ENCODE results near the gene TUBB4A.
A peak's percentile ranks its signal among the peaks of the same experiment; 100 is the strongest.

Gene TUBB4A

DNA sequence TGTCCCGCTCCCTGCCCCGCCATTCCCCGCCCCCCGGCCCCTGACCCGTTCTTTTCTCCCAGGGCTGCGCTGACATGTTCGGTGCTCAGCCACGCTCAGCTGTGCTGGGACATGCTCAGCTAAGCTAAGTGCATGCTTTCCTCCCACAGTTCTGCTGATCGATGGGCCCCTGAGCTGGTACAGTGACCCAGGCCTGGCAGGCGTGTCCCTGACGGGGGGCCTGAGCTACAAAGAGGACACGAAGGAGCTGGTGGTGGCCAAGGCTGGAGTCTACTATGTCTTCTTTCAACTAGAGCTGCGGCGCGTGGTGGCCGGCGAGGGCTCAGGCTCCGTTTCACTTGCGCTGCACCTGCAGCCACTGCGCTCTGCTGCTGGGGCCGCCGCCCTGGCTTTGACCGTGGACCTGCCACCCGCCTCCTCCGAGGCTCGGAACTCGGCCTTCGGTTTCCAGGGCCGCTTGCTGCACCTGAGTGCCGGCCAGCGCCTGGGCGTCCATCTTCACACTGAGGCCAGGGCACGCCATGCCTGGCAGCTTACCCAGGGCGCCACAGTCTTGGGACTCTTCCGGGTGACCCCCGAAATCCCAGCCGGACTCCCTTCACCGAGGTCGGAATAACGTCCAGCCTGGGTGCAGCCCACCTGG lies 32.5 kb upstream of the TUBB4A start:
- no peak for ATAC-seq (ENCODE audit: insufficient read depth, low read depth)
- H3K4me2 ChIP-seq (ENCODE audit: insufficient read depth, low read length), result no peak overlapping the region
- peaks cover 11% of the 10 kb centered on the region for H3K36me3 ChIP-seq (ENCODE audit: insufficient read depth, low read length)
- no peaks in the 10 kb centered on the region for H3K27me3 ChIP-seq (ENCODE audit: insufficient read depth, low read length, poor library complexity)
- H4K20me1 ChIP-seq (ENCODE audit: insufficient read depth, low read length), result no peaks in the 10 kb centered on the region
- H3K9me3 ChIP-seq (ENCODE audit: insufficient read depth, low read length, severe bottlenecking), result no peaks in the 10 kb centered on the region
- no peak overlapping the region for H2AFZ ChIP-seq (ENCODE audit: low read depth, low read length)
- no peak overlapping the region for H3K4me3 ChIP-seq (ENCODE audit: low read depth in 1 of 2, low read length in 2 of 2)
- TF ChIP-seq EZH2 (IDR thresholded peaks at IDR 0.05; ENCODE audit: borderline replicate concordance, low read depth, low read length, severe bottlenecking), result no peak
- TF ChIP-seq, protein P1, sequence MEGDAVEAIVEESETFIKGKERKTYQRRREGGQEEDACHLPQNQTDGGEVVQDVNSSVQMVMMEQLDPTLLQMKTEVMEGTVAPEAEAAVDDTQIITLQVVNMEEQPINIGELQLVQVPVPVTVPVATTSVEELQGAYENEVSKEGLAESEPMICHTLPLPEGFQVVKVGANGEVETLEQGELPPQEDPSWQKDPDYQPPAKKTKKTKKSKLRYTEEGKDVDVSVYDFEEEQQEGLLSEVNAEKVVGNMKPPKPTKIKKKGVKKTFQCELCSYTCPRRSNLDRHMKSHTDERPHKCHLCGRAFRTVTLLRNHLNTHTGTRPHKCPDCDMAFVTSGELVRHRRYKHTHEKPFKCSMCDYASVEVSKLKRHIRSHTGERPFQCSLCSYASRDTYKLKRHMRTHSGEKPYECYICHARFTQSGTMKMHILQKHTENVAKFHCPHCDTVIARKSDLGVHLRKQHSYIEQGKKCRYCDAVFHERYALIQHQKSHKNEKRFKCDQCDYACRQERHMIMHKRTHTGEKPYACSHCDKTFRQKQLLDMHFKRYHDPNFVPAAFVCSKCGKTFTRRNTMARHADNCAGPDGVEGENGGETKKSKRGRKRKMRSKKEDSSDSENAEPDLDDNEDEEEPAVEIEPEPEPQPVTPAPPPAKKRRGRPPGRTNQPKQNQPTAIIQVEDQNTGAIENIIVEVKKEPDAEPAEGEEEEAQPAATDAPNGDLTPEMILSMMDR (IDR thresholded peaks at IDR 0.05; ENCODE audit: borderline replicate concordance, extremely low read depth, low read length, poor library complexity, severe bottlenecking), result no peak
- H3K9ac ChIP-seq (ENCODE audit: low read depth, low read length), result no peak overlapping the region
- no peak overlapping the region for H3K27ac ChIP-seq (ENCODE audit: low read length)
- H3K4me1 ChIP-seq (ENCODE audit: insufficient read depth, low read length), result peaks cover 66% of the 10 kb centered on the region
- H3K79me2 ChIP-seq (ENCODE audit: insufficient read depth, low read length), result peaks cover 19% of the 10 kb centered on the region
- DNase-seq, result no peak

DNA sequence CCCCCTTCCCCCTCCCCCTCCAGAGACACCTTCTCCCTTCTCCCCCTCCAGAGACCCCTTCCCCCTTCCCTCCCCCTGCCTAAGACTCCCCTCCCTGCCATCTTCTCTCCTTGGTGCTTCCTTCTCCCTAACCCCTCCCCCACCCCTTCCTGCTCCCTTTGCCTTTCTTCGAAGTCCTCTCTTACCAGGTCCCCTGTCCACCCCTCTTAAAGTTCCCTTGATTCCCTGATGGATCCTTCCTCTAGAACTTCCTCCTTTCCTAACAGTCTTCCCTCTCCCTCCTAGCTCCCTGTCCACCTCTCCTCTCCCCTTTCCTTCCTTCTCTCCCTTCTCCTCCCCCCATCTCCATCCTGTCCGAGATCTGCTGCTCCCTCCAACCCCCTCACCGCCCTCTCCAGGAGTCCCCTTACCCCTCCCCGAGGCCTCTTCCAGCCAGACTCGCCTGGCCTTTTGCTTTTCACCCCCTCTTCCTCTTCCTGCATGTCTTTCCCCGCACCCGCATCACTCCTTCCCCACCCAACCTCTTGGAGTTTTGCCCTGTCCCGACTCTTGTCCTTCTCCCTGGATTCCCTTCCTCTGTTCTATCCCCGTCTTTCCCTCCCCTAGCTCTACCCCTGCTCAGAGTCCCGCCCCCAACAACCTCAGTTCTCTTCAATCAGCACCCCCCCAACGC lies 31.8 kb upstream of the TUBB4A start:
- Histone ChIP-seq H3K27ac (ENCODE audit: low read length) (no peak overlapping the region), H3K4me2 (ENCODE audit: insufficient read depth, low read length) (no peak overlapping the region), H3K4me3 (ENCODE audit: low read depth in 1 of 2, low read length in 2 of 2) (no peak overlapping the region), H3K36me3 (ENCODE audit: insufficient read depth, low read length) (peaks cover 11% of the 10 kb centered on the region), H3K9ac (ENCODE audit: low read depth, low read length) (no peak overlapping the region), H4K20me1 (ENCODE audit: insufficient read depth, low read length) (no peaks in the 10 kb centered on the region), H3K79me2 (ENCODE audit: insufficient read depth, low read length) (peaks cover 19% of the 10 kb centered on the region), H3K4me1 (ENCODE audit: insufficient read depth, low read length) (peaks cover 65% of the 10 kb centered on the region), H2AFZ (ENCODE audit: low read depth, low read length) (no peak overlapping the region), H3K27me3 (ENCODE audit: insufficient read depth, low read length, poor library complexity) (no peaks in the 10 kb centered on the region), H3K9me3 (ENCODE audit: insufficient read depth, low read length, severe bottlenecking) (no peaks in the 10 kb centered on the region)
- ATAC-seq (ENCODE audit: insufficient read depth, low read depth), result no peak
- no peak for DNase-seq
- TF ChIP-seq, protein P1 (IDR thresholded peaks at IDR 0.05; ENCODE audit: borderline replicate concordance, extremely low read depth, low read length, poor library complexity, severe bottlenecking), result no peak
- TF ChIP-seq EZH2 (IDR thresholded peaks at IDR 0.05; ENCODE audit: borderline replicate concordance, low read depth, low read length, severe bottlenecking), result no peak

DNA sequence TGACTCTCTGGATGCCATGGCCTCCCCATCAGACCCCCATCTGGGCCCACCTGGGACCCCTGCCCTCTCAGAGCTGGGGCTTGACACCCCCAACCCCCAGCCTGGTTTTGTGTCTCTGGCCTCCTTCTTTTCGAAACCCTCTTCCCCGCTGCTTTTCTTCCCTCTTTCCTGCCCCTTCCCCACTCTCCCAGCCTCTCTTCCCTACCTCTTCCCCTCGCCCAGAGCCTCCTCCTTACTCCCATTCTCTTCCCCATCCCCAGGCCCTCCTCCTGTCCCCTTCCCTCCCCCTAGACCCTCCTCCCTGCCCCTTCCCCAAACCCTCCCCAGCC lies 30.9 kb upstream of the TUBB4A start:
- ATAC-seq (ENCODE audit: insufficient read depth, low read depth), result no peak
- Histone ChIP-seq H3K79me2 (ENCODE audit: insufficient read depth, low read length) (peaks cover 19% of the 10 kb centered on the region), H3K36me3 (ENCODE audit: insufficient read depth, low read length) (peaks cover 11% of the 10 kb centered on the region), H4K20me1 (ENCODE audit: insufficient read depth, low read length) (no peaks in the 10 kb centered on the region), H3K9ac (ENCODE audit: low read depth, low read length) (peak overlapping the region; percentile 82; the same call in 1 of the 2 replicates), H3K4me2 (ENCODE audit: insufficient read depth, low read length) (peak overlapping the region; percentile 99), H3K9me3 (ENCODE audit: insufficient read depth, low read length, severe bottlenecking) (no peaks in the 10 kb centered on the region), H3K4me1 (ENCODE audit: insufficient read depth, low read length) (peaks cover 57% of the 10 kb centered on the region), H3K27ac (ENCODE audit: low read length) (peak overlapping the region; percentile 33; the same call in 1 of the 2 replicates), H2AFZ (ENCODE audit: low read depth, low read length) (no peak overlapping the region), H3K4me3 (ENCODE audit: low read depth in 1 of 2, low read length in 2 of 2) (peak overlapping the region in 1 of 2 experiments; percentile 66; a peak in 2 of 4 replicates), H3K27me3 (ENCODE audit: insufficient read depth, low read length, poor library complexity) (no peaks in the 10 kb centered on the region)
- no peak for DNase-seq
- TF ChIP-seq, protein P1 (IDR thresholded peaks at IDR 0.05; ENCODE audit: borderline replicate concordance, extremely low read depth, low read length, poor library complexity, severe bottlenecking), result no peak
- no peak for TF ChIP-seq EZH2 (IDR thresholded peaks at IDR 0.05; ENCODE audit: borderline replicate concordance, low read depth, low read length, severe bottlenecking)

Data from DND-41 (cell line).